Right lung (tissue), 5 donors: Measurements from ENCODE around the gene AGAP2. TPM values are rescaled to one million over a fixed set of nuclear protein-coding genes. Genes with fewer than 3 reads are reported as not detected.
A peak's percentile ranks its signal among the peaks of the same experiment; 100 is the strongest.

Source experiments
- DNase-seq, 2 donors: peaks; one replicate each; pipeline ENCODE4 v3.0.0-alpha.2; 2013
- polyA plus RNA-seq, 5 donors: library from polyadenylated mRNA; unstranded; fragments of 120-200 nt; gene quantifications; one replicate each; pipeline versions ENCODE4 v1.2.1 to v1.2.3, GENCODE V29; 2013; ENCODE audit warnings: inconsistent platforms in 1 of 5, low replicate concordance in 1 of 5; ENCODE audit not compliant: insufficient read length in 5 of 5, insufficient read depth in 1 of 5

AGAP2 gene
- polyA plus RNA-seq, 5 donors: 0.27 to 1.1 (median 0.61) TPM

DNA sequence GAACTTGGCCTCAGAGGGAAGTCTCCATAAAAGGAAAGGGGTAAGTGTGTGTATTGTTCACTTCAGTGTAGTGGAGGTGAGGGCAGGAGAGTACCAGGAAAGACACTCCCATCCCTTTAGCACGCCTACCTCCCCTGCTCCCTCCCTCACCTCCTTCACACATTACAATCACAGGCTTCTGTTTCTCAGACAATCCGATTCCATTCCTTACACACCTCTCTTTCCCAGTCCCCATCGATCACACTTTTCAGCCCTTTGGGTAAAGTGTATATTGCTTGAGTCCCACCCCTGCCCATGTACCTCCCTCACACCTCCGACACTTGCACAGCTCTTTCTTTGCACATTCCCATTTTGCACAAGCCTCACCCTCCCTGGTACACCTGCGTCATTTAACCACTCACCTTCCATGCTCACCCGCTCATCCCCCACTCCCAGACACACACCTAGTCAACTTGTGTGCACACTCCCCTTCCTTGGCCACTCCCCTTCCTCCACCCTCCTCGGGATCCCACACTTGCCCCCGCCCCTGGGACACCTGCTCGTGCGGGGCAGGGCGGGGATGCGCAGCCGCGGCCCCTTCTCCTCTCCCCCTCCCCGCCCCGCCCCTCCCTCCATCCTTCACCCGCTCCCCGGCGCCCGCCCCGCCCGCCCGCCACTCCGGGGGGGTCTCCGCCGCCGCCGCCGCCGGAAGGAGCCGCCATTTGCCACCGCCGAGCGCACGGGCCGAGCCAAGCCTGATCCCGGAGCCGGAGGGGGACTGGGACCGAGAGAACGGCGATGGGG is 16.1 kb upstream of the AGAP2 start, which contains the start of gene MARCHF9:
TSS of gene MARCHF9 (plus strand) at position 693 of the 783 bp plus-strand sequence. CDS start 426 bp downstream, outside the sequence.
- no peak for DNase-seq

DNA sequence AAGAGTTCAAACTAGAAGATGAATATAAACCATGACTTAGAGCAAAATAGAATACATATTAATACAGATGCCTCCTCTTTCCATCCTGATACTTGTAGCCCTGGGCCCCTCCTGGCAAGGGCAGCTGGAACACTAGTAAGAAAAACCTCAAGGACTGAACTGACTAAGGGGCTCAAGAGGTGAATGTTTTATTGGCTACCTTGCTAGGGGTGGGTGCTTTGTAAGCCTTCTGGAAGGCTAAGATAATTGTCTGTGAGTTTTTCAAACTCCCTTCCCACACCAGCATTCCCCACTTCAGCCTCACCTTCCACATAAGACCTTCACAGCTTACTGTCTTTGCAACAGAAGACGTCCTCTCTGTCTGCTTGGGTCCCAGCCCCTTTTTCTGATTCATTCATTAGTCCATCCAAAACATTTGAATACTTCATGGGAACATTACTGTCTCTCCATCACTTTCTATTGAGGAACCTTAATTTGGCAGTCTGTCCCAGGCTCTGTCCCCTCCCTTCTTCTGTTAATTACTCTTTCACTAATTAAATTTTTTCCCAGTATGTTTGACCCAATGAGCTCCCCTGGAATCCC is 15.3 kb upstream of the AGAP2 start:
- no peak for DNase-seq

- DNase-seq: no peak
Observed at GRCh38 chr12:57752668-57753000, 14.1 kb upstream of the AGAP2 start.

- DNase-seq: peak; percentile 99
Observed at GRCh38 chr12:57751788-57752667, 13.5 kb upstream of the AGAP2 start, which contains the start of gene CDK4. CDK4 (minus strand) TSS chr12:57752310; CDS start chr12:57751717, 593 bp downstream.

GRCh38 chr12:57751432-57751787 is 12.9 kb upstream of the AGAP2 start:
- DNase-seq: no peak

GRCh38 chr12:57750561-57751431 is 12.3 kb upstream of the AGAP2 start:
- DNase-seq: no peak

DNA sequence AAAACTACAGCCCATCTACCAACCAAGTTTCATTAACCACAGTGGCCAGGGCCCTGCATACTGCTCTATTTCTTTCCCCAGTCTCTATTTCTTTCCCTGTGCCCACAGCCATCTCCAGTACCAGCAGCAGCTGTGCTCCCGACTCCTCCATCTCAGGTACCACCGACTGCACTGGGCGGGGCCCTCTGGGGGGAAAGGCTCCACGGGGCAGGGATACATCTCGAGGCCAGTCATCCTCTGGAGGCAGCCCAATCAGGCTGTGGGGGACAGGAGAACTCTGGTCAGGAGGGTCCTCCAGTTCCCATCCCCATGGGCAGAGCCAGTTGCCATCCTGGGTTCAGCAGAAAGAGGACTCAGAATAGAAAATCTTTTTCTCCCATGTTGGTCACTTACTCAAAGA is 10.5 kb upstream of the AGAP2 start:
- no peak for DNase-seq

- DNase-seq: no peak
Observed at GRCh38 chr12:57746025-57746424, 7.5 kb upstream of the AGAP2 start.

- no peak for DNase-seq
Observed at GRCh38 chr12:57745485-57745881, 6.9 kb upstream of the AGAP2 start.

- peak; percentile 98 for DNase-seq
Observed at GRCh38 chr12:57744777-57745484, 6.4 kb upstream of the AGAP2 start, which contains the start of gene TSPAN31. TSPAN31 (plus strand) TSS chr12:57745039; CDS start chr12:57745155, 116 bp downstream.

DNA sequence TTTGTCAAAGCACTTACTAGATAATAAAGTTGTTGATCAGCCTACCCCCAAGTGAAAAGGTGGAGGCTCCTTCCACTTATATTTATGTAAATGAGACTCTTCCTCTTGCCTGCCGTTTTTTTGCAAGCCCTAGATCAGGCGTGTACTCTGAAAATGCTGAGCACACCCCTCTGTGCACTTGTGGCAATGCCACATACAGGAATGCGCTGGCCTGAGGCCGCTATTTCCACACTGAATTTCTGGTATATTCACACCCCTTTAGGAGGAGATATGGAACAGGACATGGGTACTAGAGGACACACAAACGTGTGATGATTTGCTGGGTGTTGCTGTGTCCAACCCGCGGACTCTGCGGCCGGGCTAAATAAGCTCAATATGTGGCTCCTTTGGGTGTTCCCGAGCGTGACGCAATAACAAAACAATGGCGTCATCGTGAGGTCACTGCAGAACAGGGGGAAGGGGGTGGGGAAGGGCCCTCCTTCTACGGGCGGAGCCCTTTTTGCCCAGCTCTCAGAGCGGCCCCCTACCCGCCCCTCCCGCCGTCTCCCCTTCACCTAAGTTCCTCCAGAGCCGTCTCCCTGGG is 5.7 kb upstream of the AGAP2 start:
- DNase-seq: no peak

- DNase-seq: no peak
Observed at GRCh38 chr12:57743769-57744168, 5.2 kb upstream of the AGAP2 start.

DNA sequence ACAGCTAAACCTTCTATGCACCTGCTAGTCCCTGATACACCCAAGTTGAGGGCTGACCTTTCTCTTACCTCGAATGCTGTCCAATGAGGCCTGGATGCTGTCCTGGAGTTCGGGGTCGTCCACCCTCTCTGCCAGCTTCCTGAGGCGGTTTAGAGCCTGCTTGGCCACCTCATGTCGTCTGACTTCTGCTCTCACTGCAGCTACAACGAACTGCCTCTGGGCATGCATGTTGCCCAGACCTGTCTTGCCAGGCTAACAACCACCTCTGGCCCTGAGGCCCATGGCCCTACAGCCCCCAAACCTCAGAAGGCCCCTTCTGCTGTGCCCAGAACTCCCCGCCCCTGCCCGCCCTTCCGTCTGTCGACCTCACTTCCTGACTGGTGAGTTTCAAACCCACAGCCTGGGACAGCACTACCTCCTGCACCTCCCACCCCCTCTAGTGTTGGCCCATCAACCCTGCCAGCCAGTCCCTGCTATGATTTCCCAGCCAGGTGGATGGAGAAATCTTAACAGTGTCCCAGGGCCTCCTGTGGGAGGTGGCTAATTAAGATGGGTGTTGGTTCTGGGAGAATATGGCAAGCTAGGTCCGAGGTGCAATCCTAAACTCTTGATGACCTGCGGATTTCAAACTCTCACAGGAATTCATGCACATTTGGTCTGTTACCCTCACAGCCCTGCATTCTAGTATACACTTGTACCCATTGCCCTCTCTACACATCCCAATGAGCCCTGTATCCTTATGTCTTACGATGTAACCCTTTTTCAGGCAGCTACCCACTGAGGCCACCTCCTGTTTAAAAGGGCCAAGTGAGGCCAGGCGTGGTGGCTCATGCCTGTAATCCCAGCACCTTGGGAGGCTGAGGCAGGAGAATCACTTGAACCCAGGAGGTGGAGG is 3.5 kb upstream of the AGAP2 start:
- no peak for DNase-seq

GRCh38 chr12:57741413-57741789 is 2.9 kb upstream of the AGAP2 start:
- DNase-seq: no peak

GRCh38 chr12:57740656-57741412 is 2.3 kb upstream of the AGAP2 start:
- no peak for DNase-seq

- no peak for DNase-seq
Observed at GRCh38 chr12:57739914-57740538, 1.5 kb upstream of the AGAP2 start.

- no peak for DNase-seq
Observed at GRCh38 chr12:57739387-57739786, 845 bp upstream of the AGAP2 start.
